ENCODE results near the gene PARD3. TPM values are rescaled to one million over a fixed set of nuclear protein-coding genes. Genes with fewer than 3 reads are reported as not detected.

Gene PARD3
- total RNA-seq, 2 experiments from 2014 or later, result 0.53 to 0.71 TPM

GRCh38 chr10:34464591-34464990 lies 350.5 kb downstream of the PARD3 start:
- ChIA-PET CTCF (no interaction called here), POLR2A (no interaction called here)
- no peaks in the 10 kb centered on the region for H3K36me3 ChIP-seq (ENCODE audit: insufficient read depth, low read length)
- Mint-ChIP-seq H3K4me1 (ENCODE audit: low read depth) (no peaks in the 10 kb centered on the region), H3K27me3 (no peaks in the 10 kb centered on the region), H3K36me3 (ENCODE audit: low read depth) (no peaks in the 10 kb centered on the region), H3K4me3 (no peak overlapping the region), H3K27ac (no peak overlapping the region), H3K9me3 (no peaks in the 10 kb centered on the region)
- no peaks in the 10 kb centered on the region for H3K27me3 ChIP-seq (ENCODE audit: control insufficient read depth in 1 of 2, insufficient read depth in 2 of 2, low read length in 2 of 2)
- no peak for DNase-seq
- H3K4me3 ChIP-seq (ENCODE audit: low read length), result no peak overlapping the region
- no peaks in the 10 kb centered on the region for H3K9me3 ChIP-seq (ENCODE audit: control insufficient read depth in 1 of 2, insufficient read depth in 1 of 2, low read length in 2 of 2)
- ATAC-seq (ENCODE audit: poor library complexity), result no peak
- H3K4me1 ChIP-seq (ENCODE audit: insufficient read depth, low read length), result no peaks in the 10 kb centered on the region
- TF ChIP-seq CTCF (IDR thresholded peaks at IDR 0.05), result no peak
- no peak overlapping the region for H3K27ac ChIP-seq (ENCODE audit: low read depth in 1 of 2, low read length in 2 of 2)
- intact Hi-C loops (cut with DNase I, micrococcal nuclease), result no loop called here

- no peaks in the 10 kb centered on the region for H3K36me3 Mint-ChIP-seq (ENCODE audit: low read depth)
- H3K9me3 Mint-ChIP-seq, result no peaks in the 10 kb centered on the region
- CTCF ChIA-PET, result no interaction called here
Observed at GRCh38 chr10:34464000-34464399, 351.1 kb downstream of the PARD3 start.

GRCh38 chr10:34462993-34463392 lies 352.1 kb downstream of the PARD3 start:
- H3K4me3 ChIP-seq (ENCODE audit: low read length), result no peak overlapping the region
- intact Hi-C loops (cut with DNase I, micrococcal nuclease), result no loop called here
- TF ChIP-seq CTCF (IDR thresholded peaks at IDR 0.05), result no peak
- no peaks in the 10 kb centered on the region for H3K4me1 ChIP-seq (ENCODE audit: insufficient read depth, low read length)
- Mint-ChIP-seq H3K4me3 (no peak overlapping the region), H3K27me3 (no peaks in the 10 kb centered on the region), H3K27ac (no peak overlapping the region), H3K36me3 (ENCODE audit: low read depth) (no peaks in the 10 kb centered on the region), H3K9me3 (no peaks in the 10 kb centered on the region), H3K4me1 (ENCODE audit: low read depth) (no peaks in the 10 kb centered on the region)
- POLR2A ChIA-PET, result no interaction called here
- ATAC-seq (ENCODE audit: poor library complexity) (no peak), DNase-seq (no peak)
- no peak overlapping the region for H3K27ac ChIP-seq (ENCODE audit: low read depth in 1 of 2, low read length in 2 of 2)
- no peaks in the 10 kb centered on the region for H3K36me3 ChIP-seq (ENCODE audit: insufficient read depth, low read length)
- H3K9me3 ChIP-seq (ENCODE audit: control insufficient read depth in 1 of 2, insufficient read depth in 1 of 2, low read length in 2 of 2), result no peaks in the 10 kb centered on the region
- CTCF ChIA-PET, result no interaction called here
- no peaks in the 10 kb centered on the region for H3K27me3 ChIP-seq (ENCODE audit: control insufficient read depth in 1 of 2, insufficient read depth in 2 of 2, low read length in 2 of 2)

More at GRCh38 chr10:34464000-34464399, 351.1 kb downstream of the PARD3 start:
- Mint-ChIP-seq H3K27ac (no peak overlapping the region), H3K4me3 (no peak overlapping the region), H3K4me1 (ENCODE audit: low read depth) (no peaks in the 10 kb centered on the region), H3K27me3 (no peaks in the 10 kb centered on the region)
- DNase-seq (no peak), ATAC-seq (ENCODE audit: poor library complexity) (no peak)
- Histone ChIP-seq H3K4me1 (ENCODE audit: insufficient read depth, low read length) (no peaks in the 10 kb centered on the region), H3K27me3 (ENCODE audit: control insufficient read depth in 1 of 2, insufficient read depth in 2 of 2, low read length in 2 of 2) (no peaks in the 10 kb centered on the region), H3K27ac (ENCODE audit: low read depth in 1 of 2, low read length in 2 of 2) (no peak overlapping the region), H3K9me3 (ENCODE audit: control insufficient read depth in 1 of 2, insufficient read depth in 1 of 2, low read length in 2 of 2) (no peaks in the 10 kb centered on the region), H3K36me3 (ENCODE audit: insufficient read depth, low read length) (no peaks in the 10 kb centered on the region), H3K4me3 (ENCODE audit: low read length) (no peak overlapping the region)
- POLR2A ChIA-PET, result no interaction called here
- TF ChIP-seq CTCF (IDR thresholded peaks at IDR 0.05), result no peak
- intact Hi-C loops (cut with DNase I, micrococcal nuclease), result no loop called here
